ENCODE measurements around the gene JPT2.
"Not testable (repeated sequence)": the region's sequence is repeated elsewhere in the genome, so short reads cannot be mapped to it uniquely, and the experiment has no call there.

JPT2 gene

DNA sequence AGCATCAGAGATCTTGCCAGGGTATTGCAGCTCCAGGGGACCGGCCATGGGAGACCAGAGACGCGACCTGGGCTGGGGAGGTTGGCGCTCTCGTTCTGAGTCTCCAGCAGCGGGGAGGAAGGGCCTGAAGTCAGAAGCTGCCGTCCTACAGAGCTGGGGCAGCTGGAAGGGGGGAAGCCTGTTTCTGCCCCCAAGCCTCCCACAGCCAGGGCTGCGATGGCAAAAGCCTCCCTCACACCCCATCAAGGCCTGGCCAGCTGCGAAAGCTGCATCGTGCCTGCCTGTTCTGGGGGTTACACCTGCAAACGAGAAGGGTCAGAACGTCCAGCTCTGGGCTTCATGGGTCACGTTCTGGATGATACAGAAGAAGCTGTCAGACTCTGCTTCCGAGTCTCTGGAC is 54.0 kb downstream of the JPT2 start:
- DNase-seq (ENCODE audit: low spot score) = no peak

DNA sequence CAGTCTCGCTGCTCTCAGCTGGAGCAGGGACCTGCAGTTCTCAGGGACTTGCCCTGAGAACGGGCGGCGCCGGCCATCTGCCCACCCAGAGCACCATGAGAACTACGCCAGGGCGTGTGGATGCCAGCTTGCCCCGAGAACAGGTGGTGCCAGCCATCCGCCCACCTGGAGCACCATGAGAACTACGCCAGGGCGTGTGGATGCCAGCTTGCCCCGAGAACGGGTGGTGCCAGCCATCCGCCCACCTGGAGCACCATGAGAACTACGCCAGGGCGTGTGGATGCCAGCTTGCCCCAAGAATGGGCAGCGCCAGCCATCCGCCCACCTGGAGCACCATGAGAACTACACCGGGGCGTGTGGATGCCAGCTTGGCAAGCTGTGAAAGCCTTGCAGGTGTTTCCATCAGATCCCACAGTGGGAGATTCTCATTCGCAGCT is 54.5 kb downstream of the JPT2 start:
- not testable (repeated sequence) for DNase-seq (ENCODE audit: low spot score)

DNA sequence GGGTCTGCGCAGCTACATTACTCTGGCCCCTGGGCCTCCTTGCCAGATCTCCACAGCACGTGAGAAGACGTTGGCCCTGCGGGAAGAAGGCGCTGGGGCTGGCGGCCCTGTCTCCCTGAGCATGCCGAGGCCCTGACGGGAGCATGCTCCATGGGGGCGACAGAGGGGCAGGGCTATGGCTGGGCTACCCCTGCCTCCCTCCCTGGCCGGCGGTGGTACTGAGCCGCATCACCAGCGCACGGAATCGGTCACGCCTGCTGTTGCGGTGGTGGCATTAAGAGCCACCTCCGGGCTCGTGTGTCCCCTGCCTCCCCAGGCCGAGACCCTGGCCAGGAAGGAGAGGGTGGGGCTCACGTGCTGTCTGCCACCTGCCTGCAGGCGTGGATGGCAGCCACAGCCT is 56.0 kb downstream of the JPT2 start:
- no peak for DNase-seq (ENCODE audit: low spot score)

GRCh38 chr16:1734816-1735215 is 56.7 kb downstream of the JPT2 start:
- DNase-seq (ENCODE audit: low spot score) = no peak

GRCh38 chr16:1740234-1740633 is 62.2 kb downstream of the JPT2 start:
- DNase-seq (ENCODE audit: low spot score) = no peak

DNA sequence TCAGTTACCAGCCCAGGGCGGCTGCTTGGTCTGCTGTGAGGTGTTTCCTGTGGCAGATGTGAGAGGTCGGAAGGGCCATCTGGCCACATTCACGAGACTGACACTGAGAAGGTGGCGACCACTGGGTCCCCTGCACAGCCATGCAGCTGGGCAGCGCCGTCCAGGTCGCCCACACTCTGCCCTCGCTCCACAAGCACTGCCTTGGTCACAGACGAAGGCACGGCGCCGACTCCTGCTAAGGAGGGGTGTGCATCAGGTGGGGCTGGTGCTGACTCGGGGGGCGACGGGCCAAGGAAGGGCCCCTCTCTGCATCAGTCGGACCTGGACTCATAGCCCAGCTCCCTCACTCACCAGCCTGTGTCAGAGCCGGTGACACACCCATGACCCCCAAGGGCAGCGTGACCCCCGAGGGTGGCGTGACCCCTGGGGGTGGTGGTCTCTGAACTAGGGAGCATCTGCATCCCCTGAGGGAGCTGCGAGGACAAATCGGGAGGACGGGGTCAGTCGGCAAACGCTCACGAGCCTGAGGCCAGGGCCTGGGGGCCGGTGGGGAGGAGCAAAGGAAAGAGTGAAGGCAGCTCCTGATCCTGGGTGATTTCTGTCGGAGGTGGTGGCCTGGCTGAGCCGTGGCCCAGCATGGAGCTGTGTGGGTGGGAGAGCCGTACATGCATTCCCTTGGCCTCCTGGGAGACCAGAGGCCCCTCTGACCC is 62.9 kb downstream of the JPT2 start:
- no peak for DNase-seq (ENCODE audit: low spot score)

DNA sequence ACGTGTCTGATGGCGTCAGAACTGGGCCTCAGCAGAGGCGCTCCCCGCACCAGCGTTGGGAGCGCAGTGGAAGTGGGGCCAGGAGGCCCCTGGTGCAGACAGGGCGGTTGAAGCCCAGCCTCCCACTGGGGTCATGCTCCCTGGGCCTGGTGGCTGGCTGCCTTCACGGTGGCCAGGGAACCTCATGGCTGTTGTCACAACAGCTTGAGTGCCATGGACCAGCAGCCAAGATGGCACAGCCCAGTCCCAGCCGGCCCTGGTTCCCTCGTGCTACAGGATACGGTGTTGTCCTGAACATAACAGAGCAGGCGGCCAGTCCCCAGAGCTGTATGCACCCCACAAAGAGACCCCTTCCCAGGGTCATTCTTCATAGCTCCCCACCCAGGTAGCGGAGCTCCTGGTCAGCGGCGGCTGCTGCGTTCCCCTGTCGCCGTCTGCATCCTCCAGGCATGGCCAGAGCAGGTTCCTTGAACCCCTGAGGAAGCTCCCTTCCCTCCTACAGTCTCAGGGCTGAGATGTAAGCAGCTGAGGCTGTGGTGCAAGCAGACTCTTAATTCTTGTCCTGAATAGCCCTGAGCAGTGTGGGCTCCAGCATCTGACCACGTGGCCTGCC is 63.6 kb downstream of the JPT2 start:
- DNase-seq (ENCODE audit: low spot score) = no peak

DNA sequence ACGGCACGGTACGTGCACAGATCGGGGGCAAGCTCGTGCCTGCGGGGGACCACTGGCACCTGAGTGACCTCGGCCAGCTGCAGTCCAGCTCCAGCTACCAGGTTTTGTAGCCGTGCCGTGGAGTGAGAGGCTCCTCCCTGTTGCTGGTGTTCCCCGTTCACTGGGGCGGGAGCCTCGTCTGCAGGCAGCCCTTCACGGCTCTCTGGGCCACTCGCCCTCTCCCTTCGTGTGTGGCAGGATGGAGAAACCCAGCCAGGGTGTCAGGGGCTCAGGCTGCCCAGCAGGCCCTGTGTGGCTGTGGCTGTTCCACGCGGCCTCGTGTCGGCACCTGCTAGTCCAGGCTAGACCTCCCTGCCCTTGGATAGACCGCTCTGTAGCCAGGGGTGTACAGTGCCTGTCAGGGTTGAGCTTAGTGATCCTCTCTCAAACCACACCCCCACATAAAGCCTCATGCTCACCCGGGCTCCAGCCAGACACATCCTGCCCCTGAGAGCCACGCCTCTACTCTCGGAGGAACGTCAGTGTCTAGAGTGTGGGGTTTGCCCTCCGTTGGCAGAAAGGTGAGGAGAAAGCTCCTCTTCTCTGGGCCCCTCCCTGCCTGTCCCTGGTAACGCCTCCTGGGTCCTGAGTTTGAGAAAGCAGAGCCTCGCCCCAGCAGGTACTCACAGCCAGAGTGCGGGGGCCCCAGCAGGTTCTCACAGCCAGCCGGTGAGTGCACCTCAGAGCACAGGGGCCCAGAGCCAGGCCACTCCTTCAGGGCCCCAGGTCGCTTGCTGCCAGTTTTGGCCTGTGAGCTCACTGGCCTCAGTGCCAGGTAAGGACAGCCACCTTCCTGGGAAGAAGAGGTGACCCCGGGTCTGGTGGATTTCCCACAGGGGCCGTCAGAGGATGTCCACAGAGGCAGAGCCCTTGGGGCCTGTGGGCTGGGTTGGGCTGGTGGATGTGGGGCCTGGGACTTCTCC is 65.6 kb downstream of the JPT2 start:
- no peak for DNase-seq (ENCODE audit: low spot score)

DNA sequence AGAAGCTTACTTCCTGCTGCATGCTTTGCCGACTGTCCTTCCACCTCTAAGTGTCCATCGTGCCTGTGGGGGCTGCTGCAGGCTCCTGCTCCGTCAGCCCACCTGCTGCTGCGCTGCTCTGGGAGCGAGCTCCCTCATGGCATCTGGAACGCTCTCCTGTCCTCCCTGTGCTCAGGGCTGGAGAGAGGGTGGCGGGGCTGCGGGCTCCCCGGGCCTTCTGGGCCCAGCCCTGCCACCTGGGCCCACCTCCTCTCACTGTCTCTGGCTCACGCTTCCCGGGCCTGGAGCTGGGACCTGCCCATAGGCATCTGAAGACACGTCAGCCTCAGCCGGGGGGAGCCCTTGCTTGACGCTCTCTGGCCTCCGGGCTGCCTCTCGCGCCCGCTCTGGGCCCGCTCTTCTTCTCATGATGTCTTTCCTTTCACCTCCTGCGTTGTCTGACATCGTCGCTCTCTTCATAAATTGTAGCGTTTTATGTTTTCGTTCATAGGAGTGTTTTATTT is 66.3 kb downstream of the JPT2 start:
- no peak for DNase-seq (ENCODE audit: low spot score)

DNA sequence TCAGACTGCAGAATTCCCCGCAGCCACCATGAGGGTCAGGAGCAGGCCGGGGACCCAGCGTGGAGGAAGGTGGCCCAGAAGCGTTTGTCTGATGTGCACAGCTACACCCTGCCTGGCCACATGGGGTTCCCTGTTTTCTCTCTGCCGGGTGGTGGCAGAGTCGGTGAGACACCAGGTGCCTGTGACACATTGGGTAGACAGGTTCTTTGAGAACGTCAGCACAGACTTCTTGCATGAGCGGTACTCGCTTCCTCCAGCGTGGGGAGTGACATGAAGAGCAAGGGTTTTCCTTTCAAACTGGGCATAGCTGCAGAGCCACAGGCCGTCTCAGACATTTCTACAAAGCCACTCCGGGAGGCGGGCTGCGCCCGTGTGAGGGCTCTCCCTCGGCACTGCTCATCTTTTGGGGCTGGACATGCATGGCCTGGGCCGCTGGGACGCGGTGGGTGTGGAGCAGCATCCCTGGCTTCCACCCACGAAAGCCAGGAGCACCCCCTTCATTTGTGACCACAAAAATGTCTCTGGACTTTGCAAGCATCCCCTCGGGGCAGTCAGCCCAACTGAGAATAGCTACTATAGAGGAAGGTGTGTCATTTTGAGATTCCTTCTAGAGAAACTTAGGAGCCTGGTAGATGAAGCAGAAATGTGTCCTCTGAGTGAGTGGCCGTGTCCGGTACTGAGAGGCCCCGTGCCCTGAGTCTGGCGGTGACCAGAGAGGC is 67.3 kb downstream of the JPT2 start:
- DNase-seq (ENCODE audit: low spot score) = no peak

DNA sequence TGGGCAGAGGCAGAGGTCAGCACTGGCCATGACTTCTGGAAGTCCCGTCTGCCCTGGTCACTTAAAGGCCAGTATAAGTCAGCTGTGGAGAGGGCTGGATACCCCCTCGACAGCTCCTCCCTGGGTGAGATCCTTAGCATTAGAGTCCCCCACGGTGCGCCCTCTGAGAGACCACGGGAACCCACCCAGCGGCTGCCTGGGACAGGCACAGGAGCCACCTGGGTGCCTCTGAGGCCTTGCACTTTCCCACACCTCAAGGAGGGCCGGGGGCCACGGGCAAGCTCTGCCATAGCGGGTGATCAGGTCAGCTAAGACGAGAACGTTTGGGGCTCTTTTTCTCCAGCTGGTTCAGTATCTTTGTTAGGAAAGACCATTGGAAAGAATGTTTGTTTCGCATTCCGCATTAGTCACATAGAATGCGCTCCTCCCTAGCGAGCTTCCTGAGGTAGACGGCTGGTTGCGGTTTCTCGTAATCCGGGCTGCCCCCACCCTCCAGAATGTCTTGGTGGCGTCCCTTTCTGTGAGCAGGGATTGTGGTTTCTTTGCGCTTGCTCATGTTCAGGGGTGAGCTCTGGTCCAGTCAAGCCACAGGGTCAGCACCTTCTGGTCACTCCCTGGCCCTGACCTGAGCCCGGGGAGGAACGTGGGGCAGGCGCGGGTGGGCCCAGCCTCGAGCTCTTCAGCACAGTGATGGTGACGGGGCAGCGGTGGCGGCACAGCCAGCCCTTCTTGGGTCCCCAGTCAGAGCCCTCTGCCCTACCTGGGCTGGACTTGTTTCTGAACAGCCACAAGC is 68.0 kb downstream of the JPT2 start:
- DNase-seq (ENCODE audit: low spot score) = no peak

DNA sequence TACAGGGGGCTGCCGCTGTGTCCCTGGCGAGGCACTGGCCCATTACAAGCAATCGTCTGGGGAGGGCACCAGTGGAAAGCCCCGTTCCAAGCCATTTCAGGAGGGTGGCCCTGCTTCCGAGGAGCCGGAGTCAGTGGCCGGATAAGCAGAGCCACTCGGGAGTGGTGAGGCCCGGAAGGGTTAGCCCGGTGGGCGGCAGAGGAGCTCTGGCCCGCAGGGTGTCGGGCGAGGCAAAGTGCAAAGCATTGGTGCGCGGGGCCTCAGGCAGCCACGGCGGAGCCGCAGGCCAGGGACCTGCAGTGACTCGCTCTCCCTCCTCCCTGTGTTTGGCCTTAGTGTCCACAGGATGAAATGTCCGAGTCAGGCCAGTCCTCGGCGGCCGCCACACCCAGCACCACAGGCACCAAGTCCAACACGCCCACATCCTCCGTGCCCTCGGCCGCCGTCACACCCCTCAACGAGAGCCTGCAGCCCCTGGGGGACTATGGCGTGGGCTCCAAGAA is 68.7 kb downstream of the JPT2 start:
- DNase-seq (ENCODE audit: low spot score) = no peak

DNA sequence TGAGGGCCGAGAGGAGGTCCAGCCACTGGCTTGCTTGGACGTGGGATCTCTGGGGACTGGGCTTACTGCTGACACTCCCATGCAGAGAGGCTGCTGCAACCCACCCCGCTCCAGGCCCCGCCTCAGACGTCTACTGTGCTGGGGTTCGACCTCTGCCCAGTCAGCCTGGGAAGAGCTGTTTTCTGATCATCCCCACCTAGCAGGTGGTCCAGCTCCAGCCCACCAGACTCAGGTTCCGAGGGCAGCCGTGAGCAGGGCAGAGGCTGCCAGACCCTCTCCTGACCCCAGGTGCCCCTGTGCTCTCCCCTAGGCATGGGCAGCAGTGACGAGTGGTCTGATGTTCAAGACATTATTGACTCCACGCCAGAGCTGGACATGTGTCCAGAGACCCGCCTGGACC is 69.9 kb downstream of the JPT2 start:
- no peak for DNase-seq (ENCODE audit: low spot score)

DNA sequence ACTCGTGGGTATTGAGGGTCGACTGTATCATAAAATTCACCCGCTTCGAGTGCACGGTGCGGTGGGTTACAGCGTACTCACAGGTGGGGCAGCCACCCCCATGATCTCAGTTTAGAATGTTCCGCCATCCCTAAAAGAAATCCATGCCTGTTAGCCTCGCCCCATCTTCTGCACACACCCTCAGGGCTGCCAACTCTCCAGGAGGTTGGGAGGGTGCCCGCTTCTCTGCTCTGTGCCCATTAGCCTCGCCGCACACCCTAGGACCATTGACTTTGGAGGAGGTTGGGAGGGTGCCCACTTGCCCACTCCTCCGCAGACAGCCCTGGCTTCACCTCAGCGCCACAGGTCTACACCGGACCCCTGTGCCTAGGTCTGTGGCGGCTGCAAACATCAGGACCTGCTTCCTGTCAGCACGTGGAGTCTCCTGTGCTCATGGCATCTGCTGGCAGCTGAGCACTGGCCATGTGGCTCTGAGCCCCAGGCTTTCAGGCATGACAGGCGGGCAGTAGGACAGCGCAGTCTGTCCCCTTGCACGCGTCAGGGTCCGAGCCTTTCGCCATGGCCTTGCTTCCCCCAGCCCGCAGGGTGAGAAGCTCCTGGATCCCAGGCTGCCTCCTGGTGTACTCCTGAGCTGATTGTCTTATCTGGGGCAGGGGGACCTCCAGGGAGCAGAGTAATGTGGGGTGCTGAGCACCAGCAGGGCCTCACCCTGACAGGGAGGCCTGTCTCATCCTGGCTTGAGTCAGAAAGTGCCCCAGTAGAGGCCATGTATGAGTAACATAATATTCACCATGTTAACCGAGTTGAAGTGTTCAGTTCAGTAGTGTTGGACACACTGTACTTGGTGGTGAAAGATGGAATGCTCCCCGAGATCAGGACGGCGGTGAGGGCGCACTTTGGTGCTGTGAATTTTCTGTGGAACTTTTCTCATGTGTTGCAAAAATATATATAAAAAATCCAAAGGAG is 71.4 kb downstream of the JPT2 start:
- no peak for DNase-seq (ENCODE audit: low spot score)
